Adipose tissue (tissue), 3 donors: ENCODE data around the gene LFNG. TPM values are rescaled to one million over a fixed set of nuclear protein-coding genes. Genes with fewer than 3 reads are reported as not detected.
A peak's percentile ranks its signal among the peaks of the same experiment; 100 is the strongest.
"Not testable (repeated sequence)": the region's sequence is repeated elsewhere in the genome, so short reads cannot be mapped to it uniquely, and the experiment has no call there.

Experiments
- H3K27ac ChIP-seq: one replicate; pipeline ENCODE4 v1.5.1; 2013; ENCODE audit warnings: low read depth, low read length
- WGBS, 3 donors: extraction: QIAGEN DNeasy Blood & Tissue Kit; methylation state at CpG; one replicate each; pipeline ENCODE4 v1.1.7; 2013; 5-methylcytosine and 5-hydroxymethylcytosine counted together
- polyA plus RNA-seq, 3 donors: library from polyadenylated mRNA; stranded (reverse); fragments of 200-250 nt; gene quantifications; one replicate each; pipeline ENCODE4 v1.2.3, GENCODE V29; 2013
- donor health status: healthy with polysubstance abuse.
- donor health status: Bipolar disorder and iron deficiency.
- donor health status: healthy.

LFNG gene
- polyA plus RNA-seq, 3 donors, result 12.5 to 52.7 (median 23.7) TPM

DNA sequence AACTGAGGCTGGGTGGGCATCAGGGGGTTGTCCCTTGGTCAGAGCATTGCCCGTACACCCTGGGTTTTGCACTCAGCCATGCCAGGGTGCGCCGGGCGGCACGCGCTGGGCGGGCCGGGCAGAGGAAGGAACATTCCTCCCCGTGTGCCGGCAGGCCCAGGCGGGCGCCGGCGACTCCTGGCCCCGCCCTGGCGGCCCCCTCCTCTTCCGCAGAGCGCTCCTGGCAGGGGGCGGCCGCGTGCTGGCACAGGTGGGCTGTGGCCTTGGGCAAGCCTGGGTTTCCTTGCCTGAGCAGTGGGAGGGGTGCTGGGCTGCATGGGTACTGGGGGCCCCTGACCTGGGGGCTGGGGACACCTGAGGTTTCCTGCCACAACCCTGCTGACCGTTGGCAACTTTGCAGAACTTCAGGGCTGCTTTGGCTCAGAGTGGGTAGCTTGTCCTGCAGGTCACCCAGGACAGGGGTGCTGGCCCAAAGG lies 3.9 kb downstream of the LFNG start:
- WGBS, 3 donors, result 7 to 17% (median 15%) methylated on average over 14 to 22 of the region's 22 CpGs
- no peak overlapping the region for H3K27ac ChIP-seq

DNA sequence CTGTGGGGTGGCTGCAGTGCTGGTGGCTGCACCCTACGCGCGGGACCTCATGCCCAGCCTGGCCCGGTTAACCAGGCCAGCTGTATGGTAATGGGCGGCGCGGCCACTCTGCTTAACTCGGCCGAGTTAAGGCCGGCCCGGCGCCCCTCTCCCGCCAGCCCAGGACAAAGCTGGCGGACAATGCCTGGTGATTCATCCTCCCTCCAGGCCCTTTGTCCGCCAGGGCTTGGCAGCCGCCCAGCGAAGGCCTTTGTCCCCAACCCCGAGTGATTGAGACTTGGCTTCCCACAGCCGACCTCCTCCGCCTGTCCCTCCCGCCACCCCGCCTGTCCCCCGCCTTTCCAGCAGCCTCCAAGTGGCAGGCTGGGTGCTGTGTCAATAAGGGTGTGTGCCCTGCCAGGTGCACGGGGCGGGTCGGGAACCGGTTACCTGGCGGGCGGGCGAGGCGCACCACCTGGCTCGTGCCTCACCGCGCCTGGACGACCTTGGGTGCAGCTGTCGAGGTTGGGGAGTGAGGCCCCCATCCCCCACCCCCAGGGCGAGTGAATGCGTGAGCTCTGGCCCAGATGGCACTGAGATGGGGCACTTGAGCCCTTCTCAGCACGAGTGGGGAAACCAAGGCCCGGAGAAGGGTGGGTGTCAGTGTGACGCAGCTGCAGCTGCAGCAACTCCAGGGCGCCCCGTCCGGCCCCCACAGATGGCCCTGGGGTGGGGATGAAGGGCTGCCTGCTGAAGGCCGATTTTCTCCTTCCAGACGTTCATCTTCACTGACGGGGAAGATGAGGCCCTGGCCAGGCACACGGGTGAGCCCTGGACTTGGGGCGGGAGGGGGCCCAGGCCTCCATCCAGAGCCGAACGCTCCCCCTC lies 4.6 kb downstream of the LFNG start:
- whole genome bisulfite sequencing, 3 donors, result 11 to 49% (median 44%) methylated on average over 48 to 51 of the region's 51 CpGs
- H3K27ac ChIP-seq, result no peak overlapping the region

DNA sequence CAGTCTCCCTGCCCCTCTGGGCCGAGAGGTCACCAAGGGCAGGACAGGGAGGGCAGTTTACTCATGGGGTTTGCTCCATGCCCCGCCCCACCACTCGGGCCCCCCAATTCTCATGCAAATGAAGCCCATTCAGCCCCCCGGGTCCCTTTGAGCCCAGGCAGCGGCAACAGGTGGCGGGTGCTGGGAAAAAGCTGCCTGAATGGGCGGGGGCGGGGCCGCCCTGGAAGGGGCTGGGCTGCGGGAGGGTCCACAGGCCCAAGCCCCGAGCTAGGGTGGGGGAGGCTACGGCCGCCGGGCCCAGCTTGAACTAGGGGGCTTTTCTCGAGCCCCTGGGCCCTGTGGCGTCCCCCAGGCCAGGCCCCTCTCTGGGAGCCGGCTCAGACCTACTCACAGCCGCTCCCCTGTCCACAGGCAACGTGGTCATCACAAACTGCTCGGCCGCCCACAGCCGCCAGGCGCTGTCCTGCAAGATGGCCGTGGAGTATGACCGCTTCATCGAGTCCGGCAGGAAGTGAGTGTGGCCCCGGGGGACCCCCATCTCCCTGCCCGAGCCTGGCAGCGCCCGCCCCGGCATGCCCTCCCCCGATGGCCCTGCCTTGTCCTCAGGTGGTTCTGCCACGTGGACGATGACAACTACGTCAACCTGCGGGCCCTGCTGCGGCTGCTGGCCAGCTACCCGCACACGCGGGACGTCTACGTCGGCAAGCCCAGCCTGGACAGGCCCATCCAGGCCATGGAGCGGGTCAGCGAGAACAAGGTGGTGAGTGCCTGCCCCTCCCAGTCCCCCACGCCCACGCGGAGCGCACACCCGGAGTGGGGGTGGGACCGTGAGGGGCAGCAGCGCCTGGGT lies 5.5 kb downstream of the LFNG start:
- no peak overlapping the region for H3K27ac ChIP-seq
- 33 to 84% (median 80%) methylated on average over 46 to 53 of the region's 53 CpGs for WGBS, 3 donors

DNA sequence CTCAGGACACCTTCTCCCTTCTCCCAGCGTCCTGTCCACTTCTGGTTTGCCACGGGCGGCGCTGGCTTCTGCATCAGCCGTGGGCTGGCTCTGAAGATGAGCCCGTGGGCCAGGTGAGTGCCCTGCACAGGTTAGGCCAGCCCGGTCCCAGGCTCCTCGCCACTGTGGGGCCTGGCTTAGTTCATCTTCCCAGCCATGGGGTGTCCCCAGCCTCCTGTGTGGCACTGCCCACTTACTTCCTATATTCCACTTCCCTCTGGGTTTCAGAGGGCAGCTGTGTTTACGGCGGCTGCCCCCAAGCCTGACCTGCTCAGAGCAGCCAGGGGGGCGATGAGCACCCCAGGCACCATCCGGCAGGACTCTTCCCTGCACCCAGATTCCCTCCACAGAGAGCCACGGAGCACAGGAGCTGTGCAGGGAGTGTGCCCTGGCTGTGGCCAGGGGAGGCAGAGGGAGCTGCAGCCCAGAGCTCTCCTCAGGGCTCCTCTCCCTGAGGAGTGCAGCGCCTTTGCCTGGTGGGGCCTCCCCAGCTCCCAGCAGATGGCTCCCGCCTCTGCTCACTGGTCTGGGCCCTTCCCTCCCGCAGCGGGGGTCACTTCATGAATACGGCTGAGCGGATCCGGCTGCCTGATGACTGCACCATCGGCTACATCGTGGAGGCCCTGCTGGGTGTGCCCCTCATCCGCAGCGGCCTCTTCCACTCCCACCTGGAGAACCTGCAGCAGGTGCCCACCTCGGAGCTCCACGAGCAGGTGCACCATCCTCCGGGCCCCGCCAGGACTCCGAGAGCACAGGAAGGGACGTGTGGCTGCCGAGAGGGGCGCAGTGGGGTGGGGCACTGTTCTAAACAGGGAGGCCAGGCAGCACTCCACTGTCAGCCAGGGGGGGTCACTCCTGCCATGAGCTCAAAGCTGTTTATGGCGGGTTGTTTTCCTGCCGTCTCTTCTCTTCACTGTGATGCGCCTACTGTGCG lies 6.4 kb downstream of the LFNG start:
- H3K27ac ChIP-seq, result no peak overlapping the region
- 60 to 81% (median 77%) methylated on average over 35 to 36 of the region's 36 CpGs for WGBS, 3 donors

DNA sequence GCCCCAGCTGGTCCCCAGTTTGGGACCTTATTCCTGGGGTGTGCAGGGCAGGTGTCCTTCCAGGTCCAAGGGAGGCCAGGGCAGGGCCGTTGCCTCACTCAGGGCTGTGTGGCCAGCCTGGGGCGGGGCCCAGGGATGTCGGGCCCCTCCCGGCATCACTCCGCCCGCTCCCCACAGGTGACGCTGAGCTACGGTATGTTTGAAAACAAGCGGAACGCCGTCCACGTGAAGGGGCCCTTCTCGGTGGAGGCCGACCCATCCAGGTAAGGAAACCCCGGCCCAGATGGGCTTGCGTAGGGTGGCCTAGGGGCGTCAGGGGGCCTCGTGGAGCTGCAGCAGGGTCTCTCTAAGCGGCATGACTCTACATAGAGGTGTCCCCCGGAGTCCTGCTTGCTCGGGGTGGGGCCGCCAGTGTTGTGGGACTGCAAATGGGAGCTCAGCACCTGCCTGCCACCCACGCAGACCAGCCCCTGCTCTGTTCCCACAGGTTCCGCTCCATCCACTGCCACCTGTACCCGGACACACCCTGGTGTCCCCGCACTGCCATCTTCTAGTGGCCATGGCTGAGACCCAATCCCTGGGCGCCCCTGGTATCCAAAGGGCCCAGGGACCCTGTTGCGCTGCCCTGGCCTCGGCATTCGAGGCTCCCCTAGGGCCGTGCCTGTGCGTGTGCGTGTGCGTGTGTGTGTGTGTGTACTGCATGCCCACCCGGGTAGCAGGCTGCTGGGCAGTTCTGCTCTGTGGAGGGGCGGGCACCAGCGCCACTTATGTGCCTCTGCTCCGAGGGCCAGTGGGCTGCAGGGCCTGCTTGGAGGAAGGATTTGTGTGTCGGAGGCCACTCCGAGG lies 7.3 kb downstream of the LFNG start:
- WGBS, 3 donors, result 60 to 90% (median 90%) methylated on average over 40 of the region's 40 CpGs
- no peak overlapping the region for H3K27ac ChIP-seq

DNA sequence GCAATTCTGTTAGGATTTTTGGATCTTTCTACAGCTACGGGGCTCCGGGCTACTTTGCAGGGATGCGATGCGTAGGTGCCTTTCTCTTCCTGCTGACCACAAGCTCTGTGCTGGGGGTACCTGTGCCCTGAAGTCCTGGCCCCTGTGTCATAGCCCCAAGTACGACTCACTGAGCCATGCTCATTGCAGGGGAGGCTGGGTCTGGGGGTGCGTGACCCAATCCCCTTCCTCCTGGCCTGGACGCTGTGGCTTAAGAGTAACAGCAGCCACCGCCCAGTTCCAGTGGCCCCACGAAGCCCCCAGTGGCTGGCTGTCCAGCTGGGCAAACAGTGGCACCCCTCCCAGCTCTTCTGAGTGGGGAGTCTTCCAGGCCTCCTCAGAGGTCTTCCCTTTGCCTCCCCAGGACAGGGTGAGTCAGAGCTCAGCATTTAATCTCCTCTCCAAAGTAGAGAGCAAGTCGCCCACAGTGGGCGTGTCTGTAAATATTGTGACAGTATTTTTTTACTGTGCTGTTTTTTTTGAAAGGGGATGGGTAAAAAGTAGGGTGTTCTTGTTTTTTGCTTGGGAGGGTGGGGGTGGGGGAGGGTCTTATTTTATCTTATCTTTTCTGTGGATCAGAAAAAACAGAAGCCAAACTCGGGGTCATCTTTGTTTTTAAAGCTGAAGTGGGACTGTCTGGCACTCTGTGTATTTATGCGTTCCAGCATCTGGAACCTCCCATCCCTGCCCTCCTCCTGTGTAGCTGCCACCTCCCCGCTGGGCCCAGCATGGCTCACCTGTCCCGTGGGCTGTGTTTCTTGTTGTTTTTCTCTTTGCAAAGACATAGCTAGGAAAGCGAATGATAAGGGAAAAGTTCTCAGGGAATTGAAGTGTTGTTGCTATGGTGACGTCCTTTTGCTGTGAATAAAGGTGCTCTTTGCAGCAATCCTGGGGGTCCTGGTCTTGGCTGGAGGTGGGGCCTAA lies 8.2 kb downstream of the LFNG start:
- no peak overlapping the region for H3K27ac ChIP-seq
- WGBS, 3 donors, result 53 to 72% (median 65%) methylated on average over 17 of the region's 17 CpGs

DNA sequence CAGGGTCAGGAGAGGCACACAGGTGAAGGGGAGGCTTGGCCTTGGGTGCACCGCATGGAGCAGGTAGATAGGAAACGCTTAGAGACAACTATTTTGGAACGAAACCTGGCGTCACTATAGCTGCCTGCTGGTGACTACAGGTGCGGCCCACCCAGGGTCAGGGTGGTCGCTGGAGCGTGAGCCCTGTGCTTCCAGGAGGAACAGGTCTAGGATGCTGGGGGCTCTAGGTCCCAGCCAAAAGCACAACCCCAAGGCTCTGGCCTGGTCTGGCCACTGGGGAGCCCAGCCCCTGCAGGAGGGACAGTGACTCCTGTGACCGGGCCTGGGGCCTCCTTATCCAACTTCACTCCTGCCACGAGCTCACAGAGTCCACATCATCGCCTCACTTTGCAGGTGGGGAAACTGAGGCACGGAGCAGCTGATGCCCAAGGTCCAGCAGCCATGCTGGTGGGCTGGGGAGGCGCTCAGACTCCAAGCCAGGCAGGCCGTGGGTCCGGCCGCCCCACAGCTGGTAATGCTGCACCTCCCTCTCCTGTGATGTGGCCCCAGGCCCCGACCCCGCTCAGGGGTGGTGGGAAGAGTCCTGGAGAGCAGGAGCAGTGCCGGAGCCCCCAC lies 9.0 kb downstream of the LFNG start:
- H3K27ac ChIP-seq, result no peak overlapping the region
- WGBS, 3 donors, result 62 to 69% (median 64%) methylated on average over 18 of the region's 18 CpGs

DNA sequence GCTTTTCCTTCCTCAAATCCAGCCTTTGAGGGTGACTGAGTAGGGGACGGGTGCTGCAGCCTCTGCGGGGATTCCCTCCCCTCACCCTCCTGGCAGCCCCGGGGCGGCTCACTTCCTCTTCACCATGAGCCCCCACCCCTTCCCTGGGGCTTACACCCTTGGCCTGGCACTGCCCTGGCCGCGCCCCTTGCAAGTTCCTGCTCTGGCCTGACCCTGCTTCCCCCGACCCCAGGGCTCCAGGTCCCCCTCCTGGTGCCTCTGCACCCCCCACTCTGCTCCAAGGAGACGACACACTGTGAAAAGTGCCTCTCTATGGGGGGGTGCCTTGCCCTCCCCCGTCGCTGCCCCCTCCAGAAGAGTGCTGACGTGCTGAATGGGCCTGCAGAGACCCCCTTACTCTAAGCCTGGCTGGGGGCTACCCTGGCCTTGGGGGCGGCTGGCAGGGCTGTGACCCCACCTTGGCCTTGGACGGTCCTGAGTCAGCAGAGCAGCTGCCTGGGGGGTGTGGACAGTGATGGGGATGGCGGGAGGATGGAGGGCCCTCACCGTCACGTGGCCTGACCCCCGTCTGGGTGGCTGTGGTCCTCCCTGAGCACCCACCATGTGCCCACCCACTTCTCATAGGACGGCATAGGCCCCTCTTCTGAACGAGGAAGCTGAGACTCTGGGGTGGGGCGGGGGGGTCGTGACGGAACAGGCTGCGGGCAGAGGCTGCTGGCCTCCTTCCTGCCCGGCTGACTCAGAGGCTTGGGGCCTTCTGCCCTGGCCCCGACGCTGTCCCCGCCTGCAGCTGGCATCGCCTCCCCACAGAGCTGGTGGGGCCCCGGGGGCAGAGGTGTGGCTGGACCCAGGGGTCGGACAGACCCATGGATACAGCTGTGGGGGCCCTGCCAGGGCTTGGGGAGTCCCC lies 9.8 kb downstream of the LFNG start:
- 28 to 57% (median 29%) methylated on average over 27 to 30 of the region's 30 CpGs for WGBS, 3 donors
- peak overlapping the region; percentile 28 for H3K27ac ChIP-seq

DNA sequence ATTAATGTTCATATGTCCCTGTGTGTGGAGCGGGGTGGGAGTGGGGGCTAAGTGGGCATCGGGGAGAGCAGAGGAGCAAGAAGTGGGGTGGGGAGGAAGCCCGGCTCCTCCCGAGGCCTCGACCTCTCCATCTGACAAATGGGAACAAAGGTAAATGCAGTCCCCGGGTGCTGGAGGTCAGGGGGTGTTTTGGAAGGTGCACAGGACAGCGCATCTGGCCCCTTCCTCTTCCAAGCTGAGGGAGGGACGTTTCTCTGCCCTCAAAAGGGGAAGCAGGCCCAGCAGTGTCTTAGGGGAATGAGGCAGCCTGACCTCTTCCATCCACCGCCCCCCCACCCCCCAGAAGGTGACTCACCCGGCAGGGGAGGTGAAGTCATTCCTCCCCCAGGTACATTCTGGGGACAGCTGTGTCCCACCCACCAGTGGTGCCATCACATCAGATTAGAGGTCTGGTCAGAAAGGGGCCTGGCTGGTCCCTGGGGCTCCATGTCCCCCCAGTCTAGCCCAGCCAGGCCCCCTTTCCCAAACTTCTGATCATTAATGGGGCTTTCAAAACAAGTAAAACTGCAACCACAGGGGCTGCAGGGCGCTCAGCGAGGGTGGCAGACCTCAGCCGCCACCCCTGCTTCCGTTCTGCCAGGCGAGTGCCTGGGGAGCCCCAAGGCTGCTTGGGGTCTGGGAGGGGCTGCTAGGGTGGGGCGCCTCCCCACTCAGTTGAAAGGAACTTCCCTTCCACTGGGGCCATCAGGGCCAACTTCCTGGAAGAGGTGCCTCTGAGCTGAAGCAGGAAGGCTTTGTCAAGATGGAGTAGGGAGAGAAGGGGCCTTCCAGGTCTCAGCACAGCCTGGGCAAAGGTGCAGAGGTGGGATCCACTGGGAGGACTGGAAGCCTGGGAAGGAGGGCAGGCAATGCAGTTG lies 10.8 kb downstream of the LFNG start:
- peak overlapping the region; percentile 28 for H3K27ac ChIP-seq
- 39 to 65% (median 44%) methylated on average over 16 of the region's 16 CpGs for WGBS, 3 donors

DNA sequence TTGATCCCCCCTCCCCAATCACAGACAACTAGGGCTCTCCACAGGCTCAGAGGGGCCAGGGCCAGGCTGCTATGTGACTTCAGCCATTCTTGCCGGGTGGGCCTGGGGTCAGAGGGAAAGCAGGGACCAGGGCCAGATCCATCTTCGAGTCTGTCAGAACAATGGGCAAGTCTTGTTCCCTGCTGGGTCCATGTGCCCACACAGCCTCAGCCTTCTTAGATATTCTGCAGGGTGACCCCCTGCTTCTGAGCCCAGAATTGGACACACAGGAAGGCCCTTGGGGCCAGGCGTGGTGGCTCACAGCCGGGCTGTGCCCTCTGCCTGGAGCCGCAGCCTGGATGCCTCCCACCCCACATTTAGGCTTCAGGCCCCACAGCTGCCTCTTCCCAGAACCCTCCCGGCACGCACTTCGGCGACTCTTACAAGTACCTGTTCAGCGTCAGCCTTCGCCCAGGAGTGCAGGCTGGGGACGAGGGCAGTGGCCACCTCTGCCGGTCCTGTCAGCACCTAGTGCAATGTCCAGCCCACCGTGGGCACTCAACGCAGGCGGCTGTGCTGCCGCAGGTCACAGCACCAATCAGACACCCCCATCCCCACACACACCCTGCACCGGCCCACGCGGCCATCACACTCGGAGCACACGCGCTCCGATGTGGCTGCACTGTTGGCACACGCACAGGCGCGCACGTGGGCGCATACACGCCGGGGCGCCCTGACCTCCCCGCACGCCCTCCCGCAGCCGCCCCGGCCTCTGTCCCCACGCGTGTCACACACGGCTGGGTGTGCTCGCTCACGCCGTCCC lies 11.6 kb downstream of the LFNG start:
- not testable (repeated sequence) for H3K27ac ChIP-seq
- WGBS, 3 donors, result 31 to 54% (median 37%) methylated on average over 25 to 43 of the region's 43 CpGs

DNA sequence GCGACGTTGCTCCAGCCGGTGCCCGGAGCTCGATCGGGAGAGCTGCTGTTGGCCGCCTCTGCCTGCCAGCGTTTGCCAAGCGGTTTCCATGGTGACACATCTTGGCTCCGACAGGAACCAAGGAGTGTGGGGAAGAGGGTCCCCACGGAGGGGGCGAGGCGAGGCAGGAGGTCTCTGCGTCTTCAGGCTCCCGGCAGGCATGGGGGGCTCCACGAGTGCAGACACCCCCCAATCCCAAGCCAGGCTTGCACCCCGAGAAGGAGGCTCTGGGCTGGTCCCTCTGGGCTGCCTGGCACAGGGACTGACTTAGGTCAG lies 12.2 kb downstream of the LFNG start:
- 48 to 58% (median 51%) methylated on average over 10 to 17 of the region's 17 CpGs for WGBS, 3 donors
- H3K27ac ChIP-seq, result not testable (repeated sequence)

DNA sequence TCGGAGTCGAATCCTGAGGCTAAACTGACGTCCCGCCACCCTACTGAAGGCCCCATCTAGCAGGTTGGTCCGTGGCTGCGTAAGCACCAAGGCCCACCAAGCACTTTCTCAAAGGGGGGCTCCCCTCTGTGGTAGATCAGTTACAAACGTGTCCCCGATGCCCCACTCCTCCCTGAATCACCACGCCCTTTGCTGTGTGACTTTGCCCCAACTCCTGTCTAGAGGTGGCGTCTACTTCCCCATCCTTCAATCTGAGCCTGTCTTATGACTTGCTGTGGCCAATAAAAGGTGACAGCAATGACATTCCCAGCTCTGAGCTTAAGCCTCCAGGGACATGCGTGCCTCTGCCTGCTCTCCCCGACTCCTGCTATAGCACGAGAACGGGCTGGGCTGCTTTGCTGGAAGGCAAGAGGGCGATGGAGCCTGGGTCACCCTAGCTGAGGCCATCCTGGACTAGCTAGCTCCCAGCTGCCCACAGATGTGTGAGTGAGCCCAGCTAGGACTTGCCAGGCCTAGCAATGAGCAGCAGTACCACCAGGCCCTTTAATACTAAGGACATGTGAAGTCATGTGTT lies 12.7 kb downstream of the LFNG start:
- H3K27ac ChIP-seq, result not testable (repeated sequence)
- WGBS, 3 donors, result 74 to 81% (median 75%) methylated on average over 9 to 11 of the region's 15 CpGs

DNA sequence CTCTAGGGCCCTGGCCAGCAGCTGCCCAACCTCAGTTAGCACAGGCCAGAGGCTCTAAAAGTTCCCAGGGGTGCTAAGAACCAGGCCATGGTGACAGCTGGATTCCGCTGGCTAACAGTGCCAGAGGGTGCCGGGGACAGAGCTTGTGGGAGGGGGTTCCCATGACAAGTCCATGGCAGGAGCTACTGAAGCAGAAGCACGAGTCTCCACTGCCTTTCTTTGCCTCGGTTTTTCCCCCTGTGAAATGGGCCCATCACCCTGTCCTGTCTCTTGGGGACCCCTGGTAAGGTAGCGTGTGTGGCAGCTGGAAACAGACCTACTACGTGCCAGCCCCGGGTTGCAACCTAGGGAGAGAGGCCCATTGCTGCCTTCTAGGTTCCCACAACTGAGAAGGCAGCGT lies 13.2 kb downstream of the LFNG start:
- 86 to 98% (median 98%) methylated on average over 1 to 5 of the region's 8 CpGs for WGBS, 3 donors
- not testable (repeated sequence) for H3K27ac ChIP-seq
